Activated T-cell treated with anti-CD3 and anti-CD28 coated beads, Interleukin-2, amount 50 U/mL, for 24 hours (primary cell): Measurements from ENCODE around the gene CCRL2.
"Not testable (repeated sequence)": the region's sequence is repeated elsewhere in the genome, so short reads cannot be mapped to it uniquely, and the experiment has no call there.

Source experiments
- DNase-seq: peaks from one replicate; pipeline ENCODE4 v3.0.0-alpha.2; 2020
- H3K27ac Mint-ChIP-seq: 2 replicates; pipeline ENCODE4 v1.8.0; 2020; ENCODE audit warnings: mild to moderate bottlenecking, mixed read lengths
- H3K27me3 Mint-ChIP-seq: 2 replicates; pipeline ENCODE4 v1.8.0; 2020; ENCODE audit warnings: mixed read lengths
- H3K36me3 Mint-ChIP-seq: 2 replicates; pipeline ENCODE4 v1.8.0; 2020; ENCODE audit warnings: low read depth, mixed read lengths
- H3K4me1 Mint-ChIP-seq: 2 replicates; pipeline ENCODE4 v1.8.0; 2020; ENCODE audit warnings: low read depth, mixed read lengths
- H3K4me3 Mint-ChIP-seq: 2 replicates; pipeline ENCODE4 v1.8.0; 2020; ENCODE audit warnings: mild to moderate bottlenecking, moderate library complexity, mixed read lengths
- H3K9me3 Mint-ChIP-seq: 2 replicates; pipeline ENCODE4 v1.8.0; 2020; ENCODE audit warnings: mixed read lengths

Gene CCRL2

GRCh38 chr3:46422617-46423016, 15.6 kb downstream of the CCRL2 start:
- no peaks in the 10 kb centered on the region for H3K36me3 Mint-ChIP-seq
- DNase-seq: no peak
- peaks cover 5% of the 10 kb centered on the region for H3K4me1 Mint-ChIP-seq
- H3K27me3 Mint-ChIP-seq: no peaks in the 10 kb centered on the region
- no peak overlapping the region for H3K4me3 Mint-ChIP-seq
- H3K27ac Mint-ChIP-seq: no peak overlapping the region
- H3K9me3 Mint-ChIP-seq: no peaks in the 10 kb centered on the region

- H3K9me3 Mint-ChIP-seq: no peaks in the 10 kb centered on the region
- no peak for DNase-seq
- no peak overlapping the region for H3K27ac Mint-ChIP-seq
- no peaks in the 10 kb centered on the region for H3K27me3 Mint-ChIP-seq
- no peak overlapping the region for H3K4me3 Mint-ChIP-seq
- no peaks in the 10 kb centered on the region for H3K36me3 Mint-ChIP-seq
- H3K4me1 Mint-ChIP-seq: peaks cover 5% of the 10 kb centered on the region
Observed at GRCh38 chr3:46423588-46423987, 16.5 kb downstream of the CCRL2 start.

GRCh38 chr3:46426476-46426875, 19.4 kb downstream of the CCRL2 start:
- not testable (repeated sequence) for DNase-seq, H3K27me3 Mint-ChIP-seq, H3K9me3 Mint-ChIP-seq, H3K4me3 Mint-ChIP-seq, H3K27ac Mint-ChIP-seq, H3K36me3 Mint-ChIP-seq, H3K4me1 Mint-ChIP-seq

- DNase-seq, H3K4me1 Mint-ChIP-seq, H3K36me3 Mint-ChIP-seq, H3K4me3 Mint-ChIP-seq, H3K27me3 Mint-ChIP-seq, H3K27ac Mint-ChIP-seq, H3K9me3 Mint-ChIP-seq: not testable (repeated sequence)
Observed at GRCh38 chr3:46427404-46427803, 20.3 kb downstream of the CCRL2 start.

- Mint-ChIP-seq H3K4me1 (peaks cover 6% of the 10 kb centered on the region), H3K27me3 (no peaks in the 10 kb centered on the region), H3K4me3 (no peak overlapping the region), H3K27ac (no peak overlapping the region), H3K9me3 (peaks cover 8% of the 10 kb centered on the region), H3K36me3 (no peaks in the 10 kb centered on the region)
- no peak for DNase-seq
Observed at GRCh38 chr3:46427916-46428833, 21.1 kb downstream of the CCRL2 start.

- no peaks in the 10 kb centered on the region for H3K27me3 Mint-ChIP-seq
- no peak overlapping the region for H3K27ac Mint-ChIP-seq
- peaks cover 6% of the 10 kb centered on the region for H3K4me1 Mint-ChIP-seq
- peaks cover 8% of the 10 kb centered on the region for H3K9me3 Mint-ChIP-seq
- no peak overlapping the region for H3K4me3 Mint-ChIP-seq
- H3K36me3 Mint-ChIP-seq: no peaks in the 10 kb centered on the region
- DNase-seq: no peak
Observed at GRCh38 chr3:46429250-46429649, 22.2 kb downstream of the CCRL2 start.

GRCh38 chr3:46429671-46430070, 22.6 kb downstream of the CCRL2 start:
- Mint-ChIP-seq H3K27ac (no peak overlapping the region), H3K27me3 (no peaks in the 10 kb centered on the region), H3K36me3 (no peaks in the 10 kb centered on the region), H3K4me1 (peaks cover 6% of the 10 kb centered on the region), H3K4me3 (no peak overlapping the region), H3K9me3 (peaks cover 8% of the 10 kb centered on the region)
- DNase-seq: no peak

GRCh38 chr3:46430879-46431278, 23.8 kb downstream of the CCRL2 start:
- not testable (repeated sequence) for H3K27ac Mint-ChIP-seq, H3K27me3 Mint-ChIP-seq, H3K4me1 Mint-ChIP-seq, H3K4me3 Mint-ChIP-seq, H3K9me3 Mint-ChIP-seq, H3K36me3 Mint-ChIP-seq, DNase-seq

- not testable (repeated sequence) for DNase-seq, H3K4me1 Mint-ChIP-seq, H3K27ac Mint-ChIP-seq, H3K36me3 Mint-ChIP-seq, H3K9me3 Mint-ChIP-seq, H3K4me3 Mint-ChIP-seq, H3K27me3 Mint-ChIP-seq
Observed at GRCh38 chr3:46431905-46432304, 24.8 kb downstream of the CCRL2 start.

- not testable (repeated sequence) for H3K4me3 Mint-ChIP-seq, H3K4me1 Mint-ChIP-seq
Observed at GRCh38 chr3:46433118-46433517, 26.1 kb downstream of the CCRL2 start.

GRCh38 chr3:46433841-46434240, 26.8 kb downstream of the CCRL2 start:
- Mint-ChIP-seq H3K4me1 (peaks cover 2% of the 10 kb centered on the region), H3K4me3 (no peak overlapping the region), H3K27ac (no peak overlapping the region), H3K9me3 (peaks cover 8% of the 10 kb centered on the region), H3K27me3 (no peaks in the 10 kb centered on the region), H3K36me3 (no peaks in the 10 kb centered on the region)
- DNase-seq: no peak

More at GRCh38 chr3:46433118-46433517, 26.1 kb downstream of the CCRL2 start:
- DNase-seq, H3K27ac Mint-ChIP-seq, H3K36me3 Mint-ChIP-seq, H3K9me3 Mint-ChIP-seq, H3K27me3 Mint-ChIP-seq: not testable (repeated sequence)

GRCh38 chr3:46435081-46435726, 28.1 kb downstream of the CCRL2 start:
- no peaks in the 10 kb centered on the region for H3K36me3 Mint-ChIP-seq
- H3K4me3 Mint-ChIP-seq: no peak overlapping the region
- no peak overlapping the region for H3K27ac Mint-ChIP-seq
- no peak for DNase-seq
- H3K27me3 Mint-ChIP-seq: no peaks in the 10 kb centered on the region
- peaks cover 2% of the 10 kb centered on the region for H3K4me1 Mint-ChIP-seq
- peaks cover 8% of the 10 kb centered on the region for H3K9me3 Mint-ChIP-seq

GRCh38 chr3:46438831-46439230, 31.8 kb downstream of the CCRL2 start:
- Mint-ChIP-seq H3K36me3 (no peaks in the 10 kb centered on the region), H3K27ac (no peak overlapping the region), H3K9me3 (no peaks in the 10 kb centered on the region), H3K4me3 (no peak overlapping the region), H3K27me3 (no peaks in the 10 kb centered on the region), H3K4me1 (peaks cover 19% of the 10 kb centered on the region)
- no peak for DNase-seq

- peaks cover 19% of the 10 kb centered on the region for H3K4me1 Mint-ChIP-seq
- no peaks in the 10 kb centered on the region for H3K27me3 Mint-ChIP-seq
- no peaks in the 10 kb centered on the region for H3K36me3 Mint-ChIP-seq
- no peak overlapping the region for H3K4me3 Mint-ChIP-seq
- DNase-seq: no peak
- H3K27ac Mint-ChIP-seq: no peak overlapping the region
- H3K9me3 Mint-ChIP-seq: no peaks in the 10 kb centered on the region
Observed at GRCh38 chr3:46440531-46441294, 33.7 kb downstream of the CCRL2 start.
